Thoracic aorta (tissue), 2 donors: ENCODE measurements around the gene RRAD. TPM values are rescaled to one million over a fixed set of nuclear protein-coding genes. Genes with fewer than 3 reads are reported as not detected.
"Not testable (repeated sequence)": the region's sequence is repeated elsewhere in the genome, so short reads cannot be mapped to it uniquely, and the experiment has no call there.

Source experiments
- ATAC-seq: fragments of 150-250 bp; one replicate; pipeline ENCODE4 v1.8.0; 2017; ENCODE audit warnings: low read depth; ENCODE audit not compliant: insufficient number of reproducible peaks, low FRiP score
- DNase-seq: peaks from one replicate; pipeline ENCODE4 v3.0.0-alpha.2; 2020; ENCODE audit warnings: low spot score
- H3K27ac ChIP-seq, 2 donors: fragments of 200-600 bp; sonication (generic); 1 replicate in 1 of 2; 2 replicates in 1 of 2; pipeline ENCODE4 v1.5.1; 2016; ENCODE audit warnings: mild to moderate bottlenecking in 2 of 2, moderate library complexity in 2 of 2
- H3K27me3 ChIP-seq: fragments of 200-600 bp; sonication (generic); replicated peaks from 2 replicates; pipeline ENCODE4 v1.6.0; 2016; ENCODE audit warnings: mild to moderate bottlenecking; ENCODE audit not compliant: insufficient read depth
- H3K36me3 ChIP-seq: fragments of 200-600 bp; sonication (generic); one replicate; pipeline ENCODE4 v1.5.1; 2016
- H3K4me1 ChIP-seq, 2 donors: fragments of 200-600 bp; sonication (generic); 1 replicate in 1 of 2; 2 replicates in 1 of 2; pipeline versions ENCODE4 v1.5.1 to v1.6.0; 2016; ENCODE audit warnings: low read depth in 2 of 2, mild to moderate bottlenecking in 1 of 2; ENCODE audit not compliant: control insufficient read depth in 1 of 2
- H3K4me3 ChIP-seq: fragments of 200-600 bp; sonication (generic); 2 replicates; pipeline ENCODE4 v1.5.1; 2016; ENCODE audit warnings: mild to moderate bottlenecking
- H3K9me3 ChIP-seq: fragments of 200-600 bp; sonication (generic); 2 replicates; pipeline ENCODE4 v1.5.1; 2016
- CTCF ChIP-seq: fragments of 200-600 bp; sonication (generic); IDR thresholded peaks from one replicate; pipeline ENCODE4 v1.5.1; 2019; ENCODE audit warnings: antibody characterized with exemption
- total RNA-seq, 2 donors: library from RNA; depleted of rRNA; stranded (reverse); fragments of >200 nt; gene quantifications; one replicate each; pipeline versions ENCODE4 v1.1.0 to v1.2.3, GENCODE V29; 2016

RRAD gene, protein sequence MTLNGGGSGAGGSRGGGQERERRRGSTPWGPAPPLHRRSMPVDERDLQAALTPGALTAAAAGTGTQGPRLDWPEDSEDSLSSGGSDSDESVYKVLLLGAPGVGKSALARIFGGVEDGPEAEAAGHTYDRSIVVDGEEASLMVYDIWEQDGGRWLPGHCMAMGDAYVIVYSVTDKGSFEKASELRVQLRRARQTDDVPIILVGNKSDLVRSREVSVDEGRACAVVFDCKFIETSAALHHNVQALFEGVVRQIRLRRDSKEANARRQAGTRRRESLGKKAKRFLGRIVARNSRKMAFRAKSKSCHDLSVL
- 10 to 100 TPM; 43.2 to 88.3 TPM for total RNA-seq

GRCh38 chr16:66925322-66925840 lies at the start of gene RRAD:
Gene RRAD, minus strand, starts transcription at chr16:66925535. Its CDS starts 356 bp downstream, at chr16:66925179.
- peak; percentile 69 for DNase-seq
- H3K4me1 ChIP-seq: peaks cover 27 to 67% of the 10 kb centered on the region in 2 donors

GRCh38 chr16:66974932-66975246 lies 49.6 kb upstream of the RRAD start:
- not testable (repeated sequence) for H3K9me3 ChIP-seq

More at GRCh38 chr16:66925322-66925840, at the start of gene RRAD:
- Histone ChIP-seq H3K27ac (peak within 1 kb of the TSS; percentile 95), H3K27me3 (no peaks in the 10 kb centered on the region), H3K9me3 (no peaks in the 10 kb centered on the region), H3K4me3 (peak within 1 kb of the TSS; percentile 84), H3K36me3 (peaks cover 7% of the 10 kb centered on the region)
- peak; percentile 29 for TF ChIP-seq CTCF
- ATAC-seq: peak; percentile 34

DNA sequence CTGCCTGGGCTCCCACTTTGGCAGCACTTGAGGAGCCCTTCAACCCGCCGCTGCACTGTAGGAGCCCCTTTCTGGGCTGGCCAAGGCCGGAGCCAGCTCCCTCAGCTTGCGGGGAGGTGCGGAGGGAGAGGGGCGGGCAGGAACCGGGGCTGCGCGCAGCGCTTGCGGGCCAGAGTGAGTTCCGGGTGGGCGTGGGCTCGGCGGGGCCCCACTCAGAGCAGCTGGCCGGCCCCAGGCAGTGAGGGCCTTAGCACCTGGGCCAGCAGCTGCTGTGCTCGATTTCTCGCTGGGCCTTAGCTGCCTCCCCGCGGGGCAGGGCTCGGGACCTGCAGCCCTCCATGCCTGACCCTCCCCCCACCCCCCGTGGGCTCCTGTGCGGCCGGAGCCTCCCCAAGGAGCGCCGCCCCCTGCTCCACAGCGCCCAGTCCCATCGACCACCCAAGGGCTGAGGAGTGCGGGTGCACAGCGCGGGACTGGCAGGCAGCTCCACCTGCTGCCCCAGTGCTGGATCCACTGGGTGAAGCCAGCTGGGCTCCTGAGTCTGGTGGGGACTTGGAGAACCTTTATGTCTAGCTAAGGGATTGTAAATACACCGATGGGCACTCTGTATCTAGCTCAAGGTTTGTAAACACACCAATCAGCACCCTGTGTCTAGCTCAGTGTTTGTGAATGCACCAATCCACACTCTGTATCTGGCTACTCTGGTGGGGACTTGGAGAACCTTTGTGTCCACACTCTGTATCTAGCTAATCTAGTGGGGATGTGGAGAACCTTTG lies 49.0 kb upstream of the RRAD start:
- H3K4me1 ChIP-seq: peaks cover 0 to 14% of the 10 kb centered on the region in 2 donors
- not testable (repeated sequence) for H3K27ac ChIP-seq, ATAC-seq, DNase-seq, H3K27me3 ChIP-seq, H3K36me3 ChIP-seq, H3K9me3 ChIP-seq, H3K4me3 ChIP-seq

More at GRCh38 chr16:66974932-66975246, 49.6 kb upstream of the RRAD start:
- ATAC-seq, H3K27ac ChIP-seq, H3K4me3 ChIP-seq, H3K36me3 ChIP-seq, DNase-seq, H3K27me3 ChIP-seq: not testable (repeated sequence)
- H3K4me1 ChIP-seq: peaks cover 0 to 18% of the 10 kb centered on the region in 2 donors

GRCh38 chr16:66973716-66974115 lies 48.4 kb upstream of the RRAD start:
- Histone ChIP-seq H3K36me3 (no peaks in the 10 kb centered on the region), H3K9me3 (no peaks in the 10 kb centered on the region), H3K4me3 (no peak overlapping the region), H3K4me1 (peaks cover 0 to 7% of the 10 kb centered on the region in 2 donors), H3K27me3 (no peaks in the 10 kb centered on the region), H3K27ac (no peak overlapping the region)
- ATAC-seq (no peak), DNase-seq (no peak)
- TF ChIP-seq CTCF: no peak

- Histone ChIP-seq H3K9me3 (no peaks in the 10 kb centered on the region), H3K27ac (no peak overlapping the region), H3K36me3 (no peaks in the 10 kb centered on the region), H3K4me1 (peaks cover 0 to under 1% of the 10 kb centered on the region in 2 donors), H3K27me3 (no peaks in the 10 kb centered on the region), H3K4me3 (no peak overlapping the region)
- no peak for TF ChIP-seq CTCF
- ATAC-seq: no peak
- no peak for DNase-seq
These were observed 47.6 kb upstream of the RRAD start for GRCh38 chr16:66972983-66973382.
